H1 (cell line): Measurements from ENCODE around the gene ADAM19. TPM values are rescaled to one million over a fixed set of nuclear protein-coding genes. Genes with fewer than 3 reads are reported as not detected.

Experiments used
- CTCF ChIA-PET: fragments of 300-600 bp; sonication (Branson Sonifier 250); formaldehyde crosslinking; loops from one replicate; lab custom pipeline; 2021; ENCODE audit not compliant: partially characterized antibody; lab: Charles Lee
- POLR2A ChIA-PET: fragments of 300-600 bp; sonication (Branson Sonifier 250); formaldehyde crosslinking; loops from one replicate; lab custom pipeline; 2021; ENCODE audit warnings: inconsistent platforms; ENCODE audit not compliant: partially characterized antibody; lab: Charles Lee
- DNase-seq, 2 experiments: peaks; one replicate each; pipeline versions ENCODE4 v3.0.0 to v3.0.0-alpha.2; 2010 to 2022; ENCODE audit warnings: low spot score in 2 of 2, low read depth in 1 of 2, mixed read lengths in 1 of 2
- FAIRE-seq: peaks from 2 replicates; lab custom pipeline; 2011; peaks lifted over from hg19 to GRCh38; lab: Jason Lieb, UNC
- H2AFZ ChIP-seq: 2 replicates; pipeline ENCODE4 v1.8.1; 2012; ENCODE audit warnings: low read length, inconsistent platforms
- H2AK5ac ChIP-seq: 2 replicates; pipeline ENCODE4 v1.6.1; 2013; ENCODE audit warnings: low read depth, low read length
- H2BK120ac ChIP-seq: replicated peaks from 2 replicates; pipeline ENCODE3; 2013; ENCODE audit warnings: low read depth, low read length, inconsistent platforms
- H2BK12ac ChIP-seq: 2 replicates; pipeline ENCODE4 v1.6.1; 2013; ENCODE audit warnings: low read depth, low read length
- H2BK15ac ChIP-seq: 2 replicates; pipeline ENCODE4 v1.6.1; 2013; ENCODE audit warnings: low read length
- H2BK20ac ChIP-seq: 2 replicates; pipeline ENCODE4 v1.6.1; 2013; ENCODE audit warnings: low read length
- H2BK5ac ChIP-seq: 2 replicates; pipeline ENCODE4 v1.6.1; 2013; ENCODE audit warnings: low read depth, low read length
- H3K14ac ChIP-seq: 2 replicates; pipeline ENCODE4 v1.6.1; 2013; ENCODE audit warnings: inconsistent platforms; ENCODE audit not compliant: insufficient read length
- H3K18ac ChIP-seq: 2 replicates; pipeline ENCODE4 v1.6.1; 2013; ENCODE audit warnings: low read length; ENCODE audit errors: extremely low read depth
- H3K23ac ChIP-seq: 2 replicates; pipeline ENCODE4 v1.6.1; 2013; ENCODE audit warnings: inconsistent platforms; ENCODE audit not compliant: insufficient read length
- H3K23me2 ChIP-seq: 2 replicates; pipeline ENCODE4 v1.6.1; 2013; ENCODE audit warnings: low read depth, low read length
- H3K27ac ChIP-seq: 2 replicates; pipeline ENCODE4 v1.6.1; 2011; ENCODE audit warnings: low read depth, low read length, inconsistent platforms
- H3K27me3 ChIP-seq, 4 experiments: replicated peaks in 1 of 4; 1 replicate in 1 of 4; 2 replicates in 3 of 4; pipeline versions ENCODE4 v1.6.1 to v1.8.1; 2011 to 2013; ENCODE audit warnings: low read length in 3 of 4, mild to moderate bottlenecking in 3 of 4, inconsistent platforms in 2 of 4, mixed read lengths in 2 of 4, moderate library complexity in 1 of 4; ENCODE audit not compliant: control insufficient read depth in 3 of 4, insufficient read depth in 3 of 4; ENCODE audit errors: extremely low read depth in 1 of 4
- H3K36me3 ChIP-seq, 4 experiments: 2 replicates each; pipeline versions ENCODE4 v1.6.1 to v1.8.1; 2011 to 2013; ENCODE audit warnings: mild to moderate bottlenecking in 4 of 4, low read length in 3 of 4, moderate library complexity in 2 of 4, control low read depth in 1 of 4, inconsistent platforms in 1 of 4; ENCODE audit not compliant: insufficient read depth in 4 of 4, control insufficient read depth in 2 of 4
- H3K4ac ChIP-seq: replicated peaks from 2 replicates; pipeline ENCODE3; 2013; ENCODE audit warnings: low read length, low read depth, mixed read lengths, inconsistent platforms; ENCODE audit not compliant: insufficient read length
- H3K4me1 ChIP-seq, 4 experiments: replicated peaks in 1 of 4; 1 replicate in 1 of 4; 2 replicates in 3 of 4; pipeline versions ENCODE4 v1.6.1 to v1.8.1; 2011 to 2013; ENCODE audit warnings: low read length in 3 of 4, inconsistent platforms in 2 of 4, mixed read lengths in 1 of 4; ENCODE audit not compliant: insufficient read depth in 4 of 4, control insufficient read depth in 3 of 4
- H3K4me2 ChIP-seq, 2 experiments: 2 replicates each; pipeline versions ENCODE4 v1.6.1 to v1.8.1; 2011 to 2013; ENCODE audit warnings: low read depth in 2 of 2, low read length in 2 of 2, control low read depth in 1 of 2, inconsistent platforms in 1 of 2, mild to moderate bottlenecking in 1 of 2; ENCODE audit not compliant: insufficient read depth in 1 of 2
- H3K4me3 ChIP-seq, 4 experiments: fragments of 200-600, 300-600 bp in 1 of 4; sonication (generic), shearing (Covaris generic), sonication (Bioruptor Twin) in 1 of 4; 2 replicates each; pipeline versions ENCODE4 v1.5.1 to v1.8.1; 2011 to 2016; ENCODE audit warnings: low read length in 4 of 4, low read depth in 3 of 4, control low read depth in 2 of 4, inconsistent platforms in 2 of 4, mild to moderate bottlenecking in 2 of 4, mixed read lengths in 1 of 4, moderate library complexity in 1 of 4; ENCODE audit not compliant: insufficient read depth in 2 of 4; ENCODE audit errors: extremely low read depth in 1 of 4
- H3K56ac ChIP-seq: replicated peaks from 2 replicates; pipeline ENCODE3; 2013; ENCODE audit warnings: low read depth, mild to moderate bottlenecking, mixed read lengths, low read length, inconsistent platforms; ENCODE audit not compliant: insufficient read length
- H3K79me1 ChIP-seq: 2 replicates; pipeline ENCODE4 v1.6.1; 2013; ENCODE audit warnings: low read depth, low read length, control low read depth
- H3K79me2 ChIP-seq, 2 experiments: 2 replicates each; pipeline versions ENCODE4 v1.6.1 to v1.8.1; 2012 to 2013; ENCODE audit warnings: low read length in 2 of 2, mild to moderate bottlenecking in 2 of 2, inconsistent platforms in 1 of 2; ENCODE audit not compliant: insufficient read depth in 2 of 2, control insufficient read depth in 1 of 2
- H3K9ac ChIP-seq, 4 experiments: replicated peaks in 1 of 4; 1 replicate in 1 of 4; 2 replicates in 3 of 4; pipeline versions ENCODE4 v1.6.1 to v1.8.1; 2011 to 2013; ENCODE audit warnings: low read depth in 3 of 4, low read length in 3 of 4, control low read depth in 2 of 4, mild to moderate bottlenecking in 2 of 4, moderate library complexity in 2 of 4, inconsistent platforms in 1 of 4; ENCODE audit errors: extremely low read depth in 1 of 4
- H3K9me3 ChIP-seq, 2 experiments: 2 replicates each; pipeline versions ENCODE4 v1.6.1 to v1.8.1; 2012 to 2013; ENCODE audit warnings: mild to moderate bottlenecking in 2 of 2, moderate library complexity in 2 of 2, control low read depth in 1 of 2, inconsistent platforms in 1 of 2, low read depth in 1 of 2, low read length in 1 of 2, mixed read lengths in 1 of 2; ENCODE audit not compliant: insufficient read depth in 2 of 2
- H4K20me1 ChIP-seq, 2 experiments: replicated peaks in 1 of 2; 2 replicates each; pipeline versions ENCODE3 to v1.8.1; 2011 to 2013; ENCODE audit warnings: inconsistent platforms in 2 of 2, low read length in 2 of 2, mild to moderate bottlenecking in 1 of 2; ENCODE audit not compliant: insufficient read depth in 2 of 2, control insufficient read depth in 1 of 2
- H4K5ac ChIP-seq: 2 replicates; pipeline ENCODE4 v1.6.1; 2013; ENCODE audit warnings: low read length, low read depth, mixed read lengths, inconsistent platforms; ENCODE audit not compliant: insufficient read length
- H4K8ac ChIP-seq: 2 replicates; pipeline ENCODE4 v1.8.0; 2013; ENCODE audit warnings: mild to moderate bottlenecking, moderate library complexity, low read length, inconsistent platforms; ENCODE audit not compliant: insufficient read depth; ENCODE audit errors: extremely low read depth
- H4K91ac ChIP-seq: replicated peaks from 2 replicates; pipeline ENCODE3; 2013; ENCODE audit warnings: low read length, mixed read lengths, inconsistent platforms; ENCODE audit not compliant: insufficient read length
- CBX5 ChIP-seq: fragments of 300-800, 300-1000 bp; sonication (generic); IDR thresholded peaks from 2 replicates; pipeline ENCODE4 v1.7.1; 2016; ENCODE audit warnings: antibody characterized with exemption, low read length, low read depth
- CBX8 ChIP-seq: fragments of 300-800, 300-1000 bp; sonication (generic); IDR thresholded peaks from 2 replicates; pipeline ENCODE4 v1.7.1; 2016; ENCODE audit warnings: low read depth, low read length, borderline replicate concordance
- CREB1 ChIP-seq: IDR thresholded peaks from 2 replicates; pipeline ENCODE4 v1.6.1; 2012; ENCODE audit warnings: inconsistent platforms
- GABPA ChIP-seq: IDR thresholded peaks from 2 replicates; pipeline ENCODE4 v1.6.1; 2011; ENCODE audit warnings: mild to moderate bottlenecking, low read length, moderate library complexity, borderline replicate concordance; ENCODE audit not compliant: insufficient read depth
- HDAC6 ChIP-seq: IDR thresholded peaks from one replicate; pipeline ENCODE4 v1.7.1; 2012; ENCODE audit warnings: low read depth, mild to moderate bottlenecking, inconsistent platforms, low read length, moderate library complexity
- KDM4A ChIP-seq: IDR thresholded peaks from one replicate; pipeline ENCODE4 v1.7.1; 2012; ENCODE audit warnings: low read depth, mild to moderate bottlenecking, moderate library complexity, low read length, inconsistent platforms; ENCODE audit not compliant: severe bottlenecking
- RNF2 ChIP-seq: fragments of 200-900, 300-1000 bp; sonication (generic); IDR thresholded peaks from 2 replicates; pipeline ENCODE4 v1.7.1; 2016; ENCODE audit warnings: borderline replicate concordance, low read depth, mild to moderate bottlenecking, antibody characterized with exemption, low read length; ENCODE audit not compliant: poor library complexity, severe bottlenecking; ENCODE audit errors: missing control alignments
- SAP30 ChIP-seq: fragments of 300-600 bp; sonication (generic); IDR thresholded peaks from 2 replicates; pipeline ENCODE4 v1.7.1; 2012; ENCODE audit warnings: low read length, moderate library complexity, mild to moderate bottlenecking, inconsistent platforms; ENCODE audit not compliant: insufficient read depth, insufficient replicate concordance
- SP4 ChIP-seq: IDR thresholded peaks from 2 replicates; pipeline ENCODE4 v1.6.1; 2012; ENCODE audit warnings: low read length, inconsistent platforms
- SRF ChIP-seq: IDR thresholded peaks from 2 replicates; pipeline ENCODE4 v1.6.1; 2011; ENCODE audit warnings: mild to moderate bottlenecking, low read depth, low read length, moderate library complexity
- SUZ12 ChIP-seq: fragments of 200-600 bp; sonication (generic); IDR thresholded peaks from 2 replicates; pipeline ENCODE4 v1.6.1; 2012; ENCODE audit warnings: mild to moderate bottlenecking, inconsistent platforms, low read length, moderate library complexity, mixed read lengths
- TCF12 ChIP-seq: IDR thresholded peaks from 2 replicates; pipeline ENCODE4 v1.6.1; 2011; ENCODE audit warnings: low read depth, mild to moderate bottlenecking, low read length
- WGBS, 2 experiments: shearing (Covaris generic) in 1 of 2; methylation state at CpG; one replicate each; pipeline versions ENCODE4 v1.1.6 to v1.1.7; 2013 to 2015; ENCODE audit warnings: low lambda C conversion rate in 2 of 2, mixed read lengths in 2 of 2, inconsistent platforms in 1 of 2, low coverage in 1 of 2, missing lambda C conversion rate in 1 of 2; ENCODE audit not compliant: insufficient replicate concordance in 2 of 2, insufficient coverage in 1 of 2, insufficient read length in 1 of 2; ENCODE audit errors: extremely low coverage in 1 of 2, missing lambda C conversion rate in 1 of 2; 5-methylcytosine and 5-hydroxymethylcytosine counted together
- polyA plus RNA-seq, 7 experiments: library from polyadenylated mRNA; depleted of rRNA in 3 of 7; stranded (reverse) in 5 of 7; unstranded in 2 of 7; fragments of >200 nt in 5 of 7; fragments of 200-250 nt in 2 of 7; gene quantifications; 1 replicate in 5 of 7; 2 replicates in 1 of 7; 4 replicates in 1 of 7; pipeline versions ENCODE4 v1.2.1 to v1.2.3, GENCODE V29; 2011 to 2013; ENCODE audit warnings: missing spikeins in 2 of 7, mixed read lengths in 2 of 7
- total RNA-seq: library from RNA; stranded (reverse); fragmentation: NEBNext Ultra II Directional; extraction: Animal tissue kit (Norgen Biotek cat#: 25700); gene quantifications from 2 replicates; pipeline ENCODE4 v1.2.1, GENCODE V29; 2021
- TF ChIP-seq, protein P1 (sequence below): IDR thresholded peaks from 2 replicates; pipeline ENCODE4 v1.6.1; 2012; ENCODE audit warnings: inconsistent platforms

The ADAM19 gene
- total and polyA plus RNA-seq, 2 of the 8 experiments (the other 6 are each of a cell fraction or from before 2014, with no cell fraction given) = 6.5 to 22.7 TPM

DNA sequence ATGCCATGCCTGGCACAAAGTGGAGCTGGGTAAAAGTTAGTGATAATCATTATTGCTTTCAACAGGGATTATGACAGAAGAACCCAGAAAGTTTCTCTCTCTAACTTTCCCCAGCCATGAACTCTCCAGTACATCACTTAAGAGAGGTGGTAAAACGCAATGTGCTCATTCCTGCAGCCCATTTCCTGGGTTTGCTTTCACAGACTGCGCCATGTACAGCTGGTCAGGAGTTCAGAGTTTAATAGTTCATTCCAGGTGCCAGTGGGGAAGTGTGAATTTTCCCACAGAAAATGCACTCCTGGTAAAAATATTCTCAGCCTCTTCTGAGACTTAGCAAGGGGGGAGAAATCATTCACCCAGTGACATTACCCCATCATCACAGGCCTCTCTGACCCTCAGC is 35.5 kb downstream of the ADAM19 start:
- no peak overlapping the region for H4K5ac ChIP-seq
- TF ChIP-seq GABPA = no peak
- no peak for TF ChIP-seq CBX5
- no peak for TF ChIP-seq RNF2
- TF ChIP-seq HDAC6 = no peak
- no peak for TF ChIP-seq SP4
- TF ChIP-seq SRF = no peak
- TF ChIP-seq KDM4A = no peak
- TF ChIP-seq CREB1 = no peak
- TF ChIP-seq, protein P1, sequence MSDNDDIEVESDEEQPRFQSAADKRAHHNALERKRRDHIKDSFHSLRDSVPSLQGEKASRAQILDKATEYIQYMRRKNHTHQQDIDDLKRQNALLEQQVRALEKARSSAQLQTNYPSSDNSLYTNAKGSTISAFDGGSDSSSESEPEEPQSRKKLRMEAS = no peak
- no peak for TF ChIP-seq SAP30
- no peak for TF ChIP-seq CBX8
- TF ChIP-seq TCF12 = no peak
- no peak for TF ChIP-seq SUZ12
- TF ChIP-seq, all 59 proteins: peak for 0
- H3K4ac ChIP-seq = no peak overlapping the region
- H4K91ac ChIP-seq = no peak overlapping the region
- H3K18ac ChIP-seq = no peak overlapping the region
- no peaks in the 10 kb centered on the region for H3K23me2 ChIP-seq
- H2BK5ac ChIP-seq = no peak overlapping the region
- no peak for DNase-seq
- no peak overlapping the region for H4K8ac ChIP-seq
- no peak overlapping the region for H2AK5ac ChIP-seq
- no peak overlapping the region for H2BK20ac ChIP-seq
- H2BK15ac ChIP-seq = no peak overlapping the region
- no peak overlapping the region for H3K9ac ChIP-seq
- H3K4me2 ChIP-seq = no peak overlapping the region
- ChIA-PET CTCF (interaction anchor here (1.3 to 2.0 kb wide), 3 partner anchors 10 to 64 kb away, joined by 4 to 7 read pairs (median 6); no protein-coding TSS in a partner anchor), POLR2A (no interaction called here)
- H3K27me3 ChIP-seq = no peaks in the 10 kb centered on the region
- H2BK120ac ChIP-seq = no peak overlapping the region
- H3K4me3 ChIP-seq = no peak overlapping the region
- H3K4me1 ChIP-seq = peaks cover 0 to 7% (median 1%) of the 10 kb centered on the region in 4 experiments; a peak in 4 of 7 replicates
- no peaks in the 10 kb centered on the region for H3K36me3 ChIP-seq
- H3K14ac ChIP-seq = no peak overlapping the region
- H3K23ac ChIP-seq = no peak overlapping the region
- WGBS, 2 experiments = 94% methylated on average over 2 of the region's 2 CpGs; no CpG with 5 or more reads in 1 of the 2 experiments
- H3K27ac ChIP-seq = no peak overlapping the region
- no peak overlapping the region for H3K56ac ChIP-seq
- no peak overlapping the region for H2BK12ac ChIP-seq
- H2AFZ ChIP-seq = no peak overlapping the region
- no peak for FAIRE-seq
- H3K79me2 ChIP-seq = no peaks in the 10 kb centered on the region
- H4K20me1 ChIP-seq = no peaks in the 10 kb centered on the region
- no peaks in the 10 kb centered on the region; the same call in none of the 2 replicates for H3K79me1 ChIP-seq
- H3K9me3 ChIP-seq = no peaks in the 10 kb centered on the region
